Breast epithelium (tissue), 4 donors: ENCODE measurements around the gene AGBL1. TPM values are rescaled to one million over a fixed set of nuclear protein-coding genes. Genes with fewer than 3 reads are reported as not detected.

ENCODE experiments used
- DNase-seq, 2 donors: peaks; one replicate each; pipeline ENCODE4 v3.0.0-alpha.2; 2019; ENCODE audit warnings: low spot score in 2 of 2
- H3K27ac ChIP-seq, 2 donors: fragments of 200-600 bp; sonication (generic) in 1 of 2; one replicate each; pipeline ENCODE4 v1.5.1; 2016 to 2019; ENCODE audit warnings: mild to moderate bottlenecking in 1 of 2
- H3K27me3 ChIP-seq, 2 donors: fragments of 200-600 bp; sonication (generic) in 1 of 2; one replicate each; pipeline versions ENCODE4 v1.5.1 to v1.6.0; 2017 to 2019; ENCODE audit warnings: control low read depth in 1 of 2, mild to moderate bottlenecking in 1 of 2
- H3K36me3 ChIP-seq: fragments of 200-600 bp; one replicate; pipeline ENCODE4 v1.5.1; 2019
- H3K4me1 ChIP-seq, 2 donors: fragments of 200-600 bp; sonication (generic); one replicate each; pipeline ENCODE4 v1.5.1; 2016 to 2019; ENCODE audit warnings: control low read depth in 1 of 2
- H3K4me3 ChIP-seq, 3 donors: fragments of 200-600 bp; sonication (generic); 1 replicate in 2 of 3; 2 replicates in 1 of 3; pipeline ENCODE4 v1.5.1; 2016 to 2019; ENCODE audit warnings: mild to moderate bottlenecking in 3 of 3, moderate library complexity in 2 of 3
- H3K9me3 ChIP-seq, 2 donors: fragments of 200-600 bp; sonication (generic) in 1 of 2; one replicate each; pipeline ENCODE4 v1.5.1; 2016 to 2019; ENCODE audit warnings: control low read depth in 1 of 2
- POLR2A ChIP-seq: fragments of 450-650 bp; IDR thresholded peaks from one replicate; pipeline ENCODE4 v1.6.1; 2016; ENCODE audit warnings: antibody characterized with exemption, mild to moderate bottlenecking, moderate library complexity
- POLR2AphosphoS5 ChIP-seq, 3 donors: sonication (generic); formaldehyde crosslinking; IDR thresholded peaks; one replicate each; pipeline ENCODE4 v1.6.1; 2017; ENCODE audit warnings: antibody characterized with exemption in 3 of 3
- intact Hi-C: fragments of 100-400 bp; cut with DNase I; formaldehyde crosslinking; loops from one replicate; pipeline ENCODE4 v1.15.1; 2023; ENCODE audit warnings: low total_unique reads
- total RNA-seq, 3 donors: library from RNA; depleted of rRNA; stranded (reverse); fragments of >200 nt; gene quantifications; one replicate each; pipeline ENCODE4 v1.1.0, GENCODE V29; 2016
- TF ChIP-seq, protein P1 (sequence below), 3 donors: fragments of 450-650 bp; IDR thresholded peaks; one replicate each; pipeline ENCODE4 v1.5.1; 2016 to 2017; ENCODE audit warnings: antibody characterized with exemption in 3 of 3, mild to moderate bottlenecking in 3 of 3, moderate library complexity in 3 of 3

Gene AGBL1
- total RNA-seq, 3 donors from 2014 or later, result not detected

DNA sequence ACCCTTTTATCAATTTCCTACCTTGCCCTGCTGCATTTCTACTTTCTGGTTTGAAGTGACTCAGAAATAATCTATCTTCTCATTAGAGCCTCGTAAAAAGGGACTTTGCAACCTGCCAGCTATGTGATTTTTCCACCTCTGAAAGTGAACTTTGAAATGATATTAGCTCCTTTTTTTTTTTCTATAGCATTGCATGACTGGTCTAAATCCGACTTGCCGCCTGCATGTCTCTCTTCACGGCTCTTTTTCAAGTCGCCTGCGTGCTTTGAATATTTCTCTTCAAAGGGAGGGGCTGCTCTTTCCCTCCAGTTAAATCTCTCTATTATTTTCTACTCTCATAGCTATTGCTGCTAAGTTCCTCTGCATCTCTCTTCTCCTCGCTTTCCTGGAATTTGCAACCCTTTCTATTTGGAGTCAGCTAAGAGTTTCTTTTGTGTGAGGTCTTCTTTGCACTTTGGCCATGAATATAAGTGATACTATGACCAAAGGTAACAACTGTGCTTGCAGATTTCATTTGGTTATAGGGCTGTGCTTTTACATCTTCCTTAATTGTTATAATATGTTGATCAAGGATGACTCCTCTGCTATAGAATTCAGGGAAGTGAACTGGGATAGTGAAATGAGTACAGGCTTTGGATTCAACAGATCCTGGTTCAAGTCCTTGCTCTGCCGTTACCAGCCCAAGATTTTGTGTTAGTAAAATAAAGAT lies 541.1 kb downstream of the AGBL1 start:
- TF ChIP-seq POLR2A, result no peak
- TF ChIP-seq, protein P1, sequence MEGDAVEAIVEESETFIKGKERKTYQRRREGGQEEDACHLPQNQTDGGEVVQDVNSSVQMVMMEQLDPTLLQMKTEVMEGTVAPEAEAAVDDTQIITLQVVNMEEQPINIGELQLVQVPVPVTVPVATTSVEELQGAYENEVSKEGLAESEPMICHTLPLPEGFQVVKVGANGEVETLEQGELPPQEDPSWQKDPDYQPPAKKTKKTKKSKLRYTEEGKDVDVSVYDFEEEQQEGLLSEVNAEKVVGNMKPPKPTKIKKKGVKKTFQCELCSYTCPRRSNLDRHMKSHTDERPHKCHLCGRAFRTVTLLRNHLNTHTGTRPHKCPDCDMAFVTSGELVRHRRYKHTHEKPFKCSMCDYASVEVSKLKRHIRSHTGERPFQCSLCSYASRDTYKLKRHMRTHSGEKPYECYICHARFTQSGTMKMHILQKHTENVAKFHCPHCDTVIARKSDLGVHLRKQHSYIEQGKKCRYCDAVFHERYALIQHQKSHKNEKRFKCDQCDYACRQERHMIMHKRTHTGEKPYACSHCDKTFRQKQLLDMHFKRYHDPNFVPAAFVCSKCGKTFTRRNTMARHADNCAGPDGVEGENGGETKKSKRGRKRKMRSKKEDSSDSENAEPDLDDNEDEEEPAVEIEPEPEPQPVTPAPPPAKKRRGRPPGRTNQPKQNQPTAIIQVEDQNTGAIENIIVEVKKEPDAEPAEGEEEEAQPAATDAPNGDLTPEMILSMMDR (IDR thresholded peaks at IDR 0.05), result no peak
- no peak for TF ChIP-seq POLR2AphosphoS5 (IDR thresholded peaks at IDR 0.05)
- no peak for DNase-seq
- no peaks in the 10 kb centered on the region for H3K36me3 ChIP-seq
- H3K9me3 ChIP-seq, result no peaks in the 10 kb centered on the region
- no peak overlapping the region for H3K4me3 ChIP-seq
- no peak overlapping the region for H3K27ac ChIP-seq
- no peaks in the 10 kb centered on the region for H3K4me1 ChIP-seq
- intact Hi-C loops, result no loop called here
- no peaks in the 10 kb centered on the region for H3K27me3 ChIP-seq

DNA sequence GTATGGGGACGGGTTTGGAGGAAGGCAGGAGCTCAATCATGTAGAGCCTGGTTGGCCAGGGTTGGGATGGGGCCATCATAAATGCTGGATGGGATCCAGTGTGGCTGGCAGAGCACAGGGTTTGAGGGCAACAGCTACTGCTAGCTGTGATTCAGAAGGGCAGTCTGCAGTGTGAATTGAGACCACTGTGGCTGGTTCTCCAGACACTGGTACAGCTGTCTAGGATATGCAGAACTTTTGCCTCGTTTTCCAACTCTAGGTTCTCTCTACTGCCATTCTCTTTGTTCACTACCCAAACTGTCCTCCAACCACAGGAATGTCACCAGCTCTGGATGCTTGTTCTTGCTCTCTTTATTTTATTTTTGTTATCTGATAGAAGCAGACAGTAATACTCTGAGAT lies 543.6 kb downstream of the AGBL1 start:
- intact Hi-C loops, result no loop called here
- Histone ChIP-seq H3K4me3 (no peak overlapping the region), H3K27ac (no peak overlapping the region), H3K4me1 (no peaks in the 10 kb centered on the region), H3K27me3 (no peaks in the 10 kb centered on the region), H3K9me3 (no peaks in the 10 kb centered on the region), H3K36me3 (no peaks in the 10 kb centered on the region)
- TF ChIP-seq POLR2A, result no peak
- TF ChIP-seq, protein P1 (IDR thresholded peaks at IDR 0.05), result no peak
- no peak for TF ChIP-seq POLR2AphosphoS5 (IDR thresholded peaks at IDR 0.05)
- DNase-seq, result no peak

DNA sequence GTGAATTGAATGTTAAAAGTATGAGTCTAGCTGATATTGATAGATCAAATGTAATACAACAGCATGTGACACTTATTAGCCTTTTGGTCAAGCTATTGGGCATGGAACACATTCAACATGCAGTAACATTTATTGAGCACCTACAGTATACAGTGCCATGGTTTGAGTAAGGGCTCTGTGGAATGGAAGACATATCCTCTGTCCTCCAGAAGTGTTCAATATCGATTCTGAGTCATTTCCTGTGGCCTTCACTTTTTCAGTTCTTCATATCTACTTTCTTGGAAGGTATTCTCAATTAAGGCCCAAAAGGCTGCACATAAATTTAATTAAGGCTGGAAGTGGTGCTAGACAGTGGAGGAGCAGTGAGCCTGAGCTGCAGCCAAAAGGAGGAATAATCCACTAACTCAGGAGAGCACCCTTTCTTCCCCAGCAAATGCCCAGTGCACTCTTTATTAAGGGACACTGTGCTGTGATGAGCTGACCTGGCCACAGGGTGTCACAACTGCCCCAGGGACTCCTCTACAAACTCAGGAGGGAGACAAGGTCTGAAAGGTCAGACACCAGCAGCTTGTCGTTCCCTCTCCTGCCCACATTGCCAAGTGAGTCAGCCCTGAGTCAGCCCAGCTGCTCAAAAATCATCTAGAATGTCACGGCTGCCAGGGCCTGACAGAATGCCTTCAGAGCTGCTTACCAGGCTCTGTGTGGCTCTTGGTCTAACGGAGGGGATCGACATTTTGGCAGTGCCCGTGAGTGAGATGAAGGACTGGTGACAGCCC lies 544.8 kb downstream of the AGBL1 start:
- TF ChIP-seq POLR2A (no peak), POLR2AphosphoS5 (IDR thresholded peaks at IDR 0.05) (no peak)
- TF ChIP-seq, protein P1 (IDR thresholded peaks at IDR 0.05), result no peak
- Histone ChIP-seq H3K27me3 (no peaks in the 10 kb centered on the region), H3K4me3 (no peak overlapping the region), H3K4me1 (no peaks in the 10 kb centered on the region), H3K27ac (no peak overlapping the region), H3K9me3 (no peaks in the 10 kb centered on the region), H3K36me3 (no peaks in the 10 kb centered on the region)
- no peak for DNase-seq
- intact Hi-C loops, result no loop called here

DNA sequence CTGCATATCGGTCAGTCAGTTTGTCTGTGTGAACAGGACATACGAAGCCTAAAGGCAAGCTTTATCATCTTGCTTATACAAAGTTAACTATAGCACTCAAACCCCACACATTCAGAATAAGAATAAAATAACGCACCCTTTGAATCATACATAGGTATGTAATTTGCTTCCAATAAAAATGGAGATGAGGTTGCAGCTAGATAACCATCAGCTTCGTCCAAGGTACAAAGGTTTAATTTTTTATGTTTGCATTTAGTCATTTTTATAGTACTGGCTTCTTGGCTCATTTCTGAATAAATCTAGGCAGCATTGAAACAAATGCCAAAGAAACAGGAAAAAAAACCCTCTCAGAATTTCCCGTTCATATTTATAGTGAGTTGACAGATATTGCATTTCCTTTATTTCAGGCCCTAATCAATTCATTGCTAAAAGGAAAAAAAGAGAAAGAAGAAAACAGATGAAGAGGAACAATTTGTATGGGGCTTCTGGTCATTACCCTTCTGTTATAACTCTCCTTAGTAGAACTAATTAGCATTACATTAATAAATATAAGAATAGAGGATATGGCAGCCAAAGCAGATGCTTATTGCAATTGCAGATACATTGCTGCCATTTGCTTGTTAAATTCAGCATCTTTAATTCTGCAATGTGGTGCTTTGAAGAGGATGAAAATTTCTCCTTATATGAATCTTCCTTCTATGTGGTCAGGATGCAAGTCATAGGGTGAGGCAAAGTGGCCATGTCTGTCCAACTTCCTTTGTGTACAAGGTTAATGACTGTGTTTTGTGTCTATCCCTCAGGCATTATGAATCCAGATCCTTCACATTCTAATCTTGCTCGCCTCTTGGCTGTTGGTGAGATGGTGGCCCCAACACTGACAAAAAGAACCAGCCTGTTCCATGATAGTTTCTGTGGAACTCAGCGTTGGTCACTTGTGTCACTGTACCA lies 550.0 kb downstream of the AGBL1 start:
- Histone ChIP-seq H3K4me3 (no peak overlapping the region), H3K4me1 (no peaks in the 10 kb centered on the region), H3K36me3 (no peaks in the 10 kb centered on the region), H3K27ac (no peak overlapping the region), H3K27me3 (no peaks in the 10 kb centered on the region), H3K9me3 (no peaks in the 10 kb centered on the region)
- DNase-seq, result no peak
- TF ChIP-seq, protein P1 (IDR thresholded peaks at IDR 0.05), result no peak
- TF ChIP-seq POLR2AphosphoS5 (IDR thresholded peaks at IDR 0.05), result no peak
- no peak for TF ChIP-seq POLR2A
- intact Hi-C loops, result no loop called here
